IMR-90 (cell line): ENCODE results near the gene PTGR1. TPM values are rescaled to one million over a fixed set of nuclear protein-coding genes. Genes with fewer than 3 reads are reported as not detected.

Experiments used
- ATAC-seq: fragments of 200-7000 bp; cut with Tn5 transposase; 2 replicates; pipeline ENCODE4 v1.9.1; 2020; ENCODE audit warnings: low read depth, mild to moderate bottlenecking, moderate library complexity
- BruUV-seq: library from RNA; stranded (reverse); fragments of 400-500 nt; replicated peaks from 2 replicates; lab custom pipeline; 2021; lab: Mats Ljungman, UMichigan
- CTCF ChIA-PET: fragments of 300-600 bp; formaldehyde crosslinking; extraction: SDS; loops from one replicate; lab custom pipeline; 2021; ENCODE audit warnings: antibody characterized with exemption; lab: Yijun Ruan, JAX
- POLR2A ChIA-PET: fragments of 300-600 bp; sonication (Branson Sonifier 250); formaldehyde crosslinking; loops from one replicate; lab custom pipeline; 2022; ENCODE audit warnings: antibody characterized with exemption; ENCODE audit not compliant: unreplicated experiment; lab: Charles Lee
- DNase-seq: peaks from one replicate; pipeline ENCODE4 v3.0.0; 2013
- H2AFZ ChIP-seq: replicated peaks from 2 replicates; pipeline ENCODE3; 2013; ENCODE audit warnings: low read length, mild to moderate bottlenecking; ENCODE audit not compliant: poor library complexity
- H2AK5ac ChIP-seq: 2 replicates; pipeline ENCODE4 v1.6.1; 2013; ENCODE audit warnings: low read depth, low read length, inconsistent platforms
- H2AK9ac ChIP-seq: replicated peaks from 2 replicates; pipeline ENCODE3; 2013; ENCODE audit warnings: mild to moderate bottlenecking, low read depth, low read length, moderate library complexity; ENCODE audit not compliant: poor library complexity
- H2BK120ac ChIP-seq: 2 replicates; pipeline ENCODE4 v1.6.1; 2013; ENCODE audit warnings: low read depth, low read length, inconsistent platforms
- H2BK15ac ChIP-seq: 3 replicates; pipeline ENCODE4 v1.6.1; 2013; ENCODE audit warnings: low read depth, low read length, inconsistent platforms
- H2BK20ac ChIP-seq: 2 replicates; pipeline ENCODE4 v1.6.1; 2013; ENCODE audit warnings: low read depth, mild to moderate bottlenecking, inconsistent platforms, low read length, moderate library complexity
- H2BK5ac ChIP-seq: 2 replicates; pipeline ENCODE4 v1.6.1; 2013; ENCODE audit warnings: mild to moderate bottlenecking, low read depth, low read length, inconsistent platforms; ENCODE audit not compliant: poor library complexity, severe bottlenecking
- H3K14ac ChIP-seq: replicated peaks from 2 replicates; pipeline ENCODE4 v1.6.1; 2013; ENCODE audit warnings: low read depth, low read length, inconsistent platforms
- H3K18ac ChIP-seq: 2 replicates; pipeline ENCODE4 v1.6.1; 2013; ENCODE audit warnings: low read depth, low read length, control low read depth
- H3K23ac ChIP-seq: 2 replicates; pipeline ENCODE4 v1.6.1; 2013; ENCODE audit warnings: low read depth, low read length, inconsistent platforms
- H3K27ac ChIP-seq: 2 replicates; pipeline ENCODE4 v1.5.1; 2013; ENCODE audit warnings: mild to moderate bottlenecking, control low read depth, low read length; ENCODE audit not compliant: insufficient read depth
- H3K27me3 ChIP-seq: 2 replicates; pipeline ENCODE4 v1.6.1; 2013; ENCODE audit warnings: low read length; ENCODE audit not compliant: control insufficient read depth, insufficient read depth
- H3K36me3 ChIP-seq: 2 replicates; pipeline ENCODE4 v1.6.1; 2013; ENCODE audit warnings: low read length, mixed read lengths; ENCODE audit not compliant: control insufficient read depth, insufficient read depth
- H3K4ac ChIP-seq: 2 replicates; pipeline ENCODE4 v1.6.1; 2013; ENCODE audit warnings: low read depth, low read length, inconsistent platforms
- H3K4me1 ChIP-seq: 2 replicates; pipeline ENCODE4 v1.6.1; 2013; ENCODE audit warnings: low read length, mixed read lengths; ENCODE audit not compliant: control insufficient read depth, insufficient read depth
- H3K4me2 ChIP-seq: 2 replicates; pipeline ENCODE4 v1.6.1; 2013; ENCODE audit warnings: low read depth, mild to moderate bottlenecking, control low read depth, low read length, moderate library complexity
- H3K4me3 ChIP-seq: 2 replicates; pipeline ENCODE4 v1.5.1; 2013; ENCODE audit warnings: low read depth, mild to moderate bottlenecking, control low read depth, low read length, moderate library complexity; ENCODE audit not compliant: insufficient read depth
- H3K56ac ChIP-seq: 2 replicates; pipeline ENCODE4 v1.6.1; 2013; ENCODE audit warnings: low read length, inconsistent platforms; ENCODE audit not compliant: insufficient read depth; ENCODE audit errors: extremely low read depth
- H3K79me1 ChIP-seq, 2 experiments: 2 replicates each; pipeline ENCODE4 v1.6.1; 2013; ENCODE audit warnings: low read length in 2 of 2, inconsistent platforms in 1 of 2, low read depth in 1 of 2
- H3K9ac ChIP-seq: 2 replicates; pipeline ENCODE4 v1.6.1; 2013; ENCODE audit warnings: low read depth, low read length, control low read depth
- H3K9me1 ChIP-seq: 2 replicates; pipeline ENCODE4 v1.6.1; 2013; ENCODE audit warnings: low read length, inconsistent platforms; ENCODE audit not compliant: insufficient read depth
- H3K9me3 ChIP-seq: 2 replicates; pipeline ENCODE4 v1.6.1; 2013; ENCODE audit warnings: low read length; ENCODE audit not compliant: control insufficient read depth, insufficient read depth
- H4K20me1 ChIP-seq: 2 replicates; pipeline ENCODE4 v1.6.1; 2013; ENCODE audit warnings: low read length, inconsistent platforms; ENCODE audit not compliant: insufficient read depth
- H4K5ac ChIP-seq: 2 replicates; pipeline ENCODE4 v1.6.1; 2013; ENCODE audit warnings: mild to moderate bottlenecking, low read depth, low read length, control low read depth
- H4K8ac ChIP-seq, 2 experiments: 2 replicates each; pipeline ENCODE4 v1.6.1; 2013; ENCODE audit warnings: low read depth in 2 of 2, low read length in 2 of 2, control low read depth in 1 of 2, inconsistent platforms in 1 of 2
- H4K91ac ChIP-seq: 2 replicates; pipeline ENCODE4 v1.6.1; 2013; ENCODE audit warnings: low read depth, low read length, inconsistent platforms; ENCODE audit not compliant: insufficient read depth
- CEBPB ChIP-seq: IDR thresholded peaks from 2 replicates; pipeline ENCODE4 v1.6.1; 2012; ENCODE audit warnings: low read depth, low read length, improper control_type of control experiment
- ELK1 ChIP-seq: fragments of 150-350 bp; IDR thresholded peaks from 2 replicates; pipeline ENCODE4 v1.6.1; 2016; ENCODE audit warnings: low read depth, mild to moderate bottlenecking, low read length, moderate library complexity, borderline replicate concordance
- MXI1 ChIP-seq: IDR thresholded peaks from 2 replicates; pipeline ENCODE4 v1.6.1; 2012; ENCODE audit warnings: low read depth, mild to moderate bottlenecking, low read length, moderate library complexity, borderline replicate concordance
- NFE2L2 ChIP-seq: fragments of 150-350 bp; IDR thresholded peaks from 2 replicates; pipeline ENCODE4 v1.6.1; 2016; ENCODE audit warnings: low read depth, mild to moderate bottlenecking, low read length
- POLR2A ChIP-seq: IDR thresholded peaks from 2 replicates; pipeline ENCODE4 v1.6.1; 2012; ENCODE audit warnings: mild to moderate bottlenecking, low read depth, low read length
- RAD21 ChIP-seq: IDR thresholded peaks from 2 replicates; pipeline ENCODE4 v1.6.1; 2012; ENCODE audit warnings: low read length, improper control_type of control experiment
- RCOR1 ChIP-seq: IDR thresholded peaks from 2 replicates; pipeline ENCODE4 v1.6.1; 2012; ENCODE audit warnings: mild to moderate bottlenecking, low read length, improper control_type of control experiment; ENCODE audit not compliant: insufficient replicate concordance
- RFX5 ChIP-seq: IDR thresholded peaks from 2 replicates; pipeline ENCODE4 v1.8.0; 2012; ENCODE audit warnings: low read depth, mild to moderate bottlenecking, low read length, moderate library complexity
- USF2 ChIP-seq: fragments of 150-350 bp; IDR thresholded peaks from 2 replicates; pipeline ENCODE4 v1.6.1; 2017; ENCODE audit warnings: mild to moderate bottlenecking, antibody characterized with exemption, low read length, low read depth
- WGBS, 2 experiments: methylation state at CpG; one replicate each; pipeline versions ENCODE4 v1.1.5 to v1.1.7; 2013; ENCODE audit warnings: missing lambda C conversion rate in 2 of 2; ENCODE audit not compliant: insufficient read length in 1 of 2; ENCODE audit errors: extremely low coverage in 2 of 2; 5-methylcytosine and 5-hydroxymethylcytosine counted together
- dilution Hi-C: fragments of 300-500 bp; cut with HindIII; formaldehyde crosslinking; loops from one replicate; pipeline ENCODE4 v1.14.3; 2018; ENCODE audit warnings: low sequenced_read_pairs; ENCODE audit not compliant: unreplicated experiment
- in situ Hi-C: fragments of 300-500 bp; cut with MboI; formaldehyde crosslinking; loops from 3 replicates; pipeline ENCODE4 v1.14.3; 2019; ENCODE audit warnings: low sequenced_read_pairs, inconsistent platforms, mixed read lengths
- intact Hi-C: fragments of 100-400 bp; cut with micrococcal nuclease; formaldehyde crosslinking; loops from 2 replicates; pipeline ENCODE4 v1.10.0; 2022
- polyA plus RNA-seq, 3 experiments: library from polyadenylated mRNA; depleted of rRNA; stranded (reverse); fragments of >200 nt; gene quantifications; 2 replicates each; pipeline ENCODE4 v1.2.3, GENCODE V29; 2012; ENCODE audit warnings: low replicate concordance in 1 of 3
- total RNA-seq: library from RNA; depleted of rRNA; stranded (reverse); fragments of >200 nt; gene quantifications from 2 replicates; pipeline ENCODE4 v1.2.3, GENCODE V29; 2012

Gene PTGR1
- total and polyA plus RNA-seq, 2 of the 4 experiments (the other 2 are of a cell fraction): 45.9 to 72.7 TPM

- intact Hi-C loops: loop anchor here (10.0 kb wide), 1 partner anchor 437 kb away; no protein-coding TSS in a partner anchor
- no peak overlapping the region for H3K4me2 ChIP-seq
- H3K23ac ChIP-seq: peak overlapping the region; percentile 71
- H4K91ac ChIP-seq: no peak overlapping the region
- no peak overlapping the region for H2BK5ac ChIP-seq
- H2BK120ac ChIP-seq: no peak overlapping the region
- DNase-seq (no peak), ATAC-seq (no peak)
- ChIA-PET POLR2A (no interaction called here), CTCF (no interaction called here)
- H3K4me3 ChIP-seq: no peak overlapping the region
- H3K18ac ChIP-seq: no peak overlapping the region
- TF ChIP-seq POLR2A (no peak), RFX5 (no peak), ELK1 (no peak), NFE2L2 (no peak), MXI1 (no peak), RAD21 (no peak), USF2 (no peak), CEBPB (no peak), RCOR1 (no peak)
- H4K8ac ChIP-seq: no peak overlapping the region
- no peak overlapping the region for H4K5ac ChIP-seq
- no peak overlapping the region for H3K9ac ChIP-seq
- no peak overlapping the region for H2AK9ac ChIP-seq
- H3K56ac ChIP-seq: no peak overlapping the region
- peaks cover 12% of the 10 kb centered on the region for H3K9me1 ChIP-seq
- no peaks in the 10 kb centered on the region for H3K36me3 ChIP-seq
- H4K20me1 ChIP-seq: peaks cover 52% of the 10 kb centered on the region
- BruUV-seq: no TSS peak
- H3K27ac ChIP-seq: no peak overlapping the region
- H2BK20ac ChIP-seq: no peak overlapping the region
- H3K79me1 ChIP-seq: peaks cover 12 to 61% of the 10 kb centered on the region in 2 experiments; a peak in 3 of 4 replicates
- 93% methylated on average over 3 of the region's 6 CpGs; no CpG with 5 or more reads in 1 of the 2 experiments for whole genome bisulfite sequencing, 2 experiments
- H3K9me3 ChIP-seq: no peaks in the 10 kb centered on the region
- peaks cover 1% of the 10 kb centered on the region; the same call in 1 of the 2 replicates for H3K4me1 ChIP-seq
- in situ Hi-C loops: no loop called here
- no peak overlapping the region for H2AFZ ChIP-seq
- no peaks in the 10 kb centered on the region for H3K27me3 ChIP-seq
- H2BK15ac ChIP-seq: no peak overlapping the region
- no peak overlapping the region for H2AK5ac ChIP-seq
- dilution Hi-C loops: no loop called here
- H3K14ac ChIP-seq: no peak overlapping the region
- H3K4ac ChIP-seq: no peak overlapping the region
Measured at GRCh38 chr9:111637421-111637950, 38.0 kb upstream of the PTGR1 start.
